Hepatocyte (in vitro differentiated cells): ENCODE results near the gene AHNAK.

ENCODE experiments used
- EZH2 ChIP-seq: fragments of 200-600 bp; sonication (generic); IDR thresholded peaks from 2 replicates; pipeline ENCODE4 v1.6.1; 2016; ENCODE audit warnings: antibody characterized with exemption, mild to moderate bottlenecking, borderline replicate concordance
- EZH2phosphoT487 ChIP-seq: fragments of 200-600 bp; sonication (generic); IDR thresholded peaks from one replicate; pipeline ENCODE4 v1.6.1; 2018; ENCODE audit warnings: antibody characterized with exemption, mild to moderate bottlenecking, low read depth, moderate library complexity; ENCODE audit not compliant: unreplicated experiment, severe bottlenecking
- TF ChIP-seq, protein P1 (sequence below): fragments of 200-600 bp; sonication (generic); IDR thresholded peaks from 2 replicates; pipeline ENCODE4 v1.5.1; 2016; ENCODE audit warnings: antibody characterized with exemption, mild to moderate bottlenecking; ENCODE audit not compliant: poor library complexity

DNA sequence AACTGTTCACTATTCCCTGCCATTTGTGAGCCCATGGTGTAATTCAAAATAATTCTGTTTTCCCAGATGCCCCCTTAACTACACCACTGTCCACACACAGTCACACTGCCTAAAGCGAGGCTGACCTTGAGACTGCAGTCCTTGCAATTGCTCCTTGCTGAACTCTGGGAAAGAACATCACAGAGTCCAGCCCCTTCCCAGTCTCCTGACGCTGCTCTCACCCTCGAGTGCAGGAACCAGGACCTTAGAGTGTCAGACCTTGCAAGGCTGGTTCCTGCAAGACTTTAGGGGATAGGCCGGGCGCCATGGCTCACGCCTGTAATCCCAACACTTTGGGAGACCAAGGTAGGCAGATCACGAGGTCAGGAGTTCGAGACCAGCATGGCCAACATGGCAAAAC is 33.6 kb downstream of the AHNAK start:
- TF ChIP-seq EZH2 (no peak), EZH2phosphoT487 (no peak)
- TF ChIP-seq, protein P1, sequence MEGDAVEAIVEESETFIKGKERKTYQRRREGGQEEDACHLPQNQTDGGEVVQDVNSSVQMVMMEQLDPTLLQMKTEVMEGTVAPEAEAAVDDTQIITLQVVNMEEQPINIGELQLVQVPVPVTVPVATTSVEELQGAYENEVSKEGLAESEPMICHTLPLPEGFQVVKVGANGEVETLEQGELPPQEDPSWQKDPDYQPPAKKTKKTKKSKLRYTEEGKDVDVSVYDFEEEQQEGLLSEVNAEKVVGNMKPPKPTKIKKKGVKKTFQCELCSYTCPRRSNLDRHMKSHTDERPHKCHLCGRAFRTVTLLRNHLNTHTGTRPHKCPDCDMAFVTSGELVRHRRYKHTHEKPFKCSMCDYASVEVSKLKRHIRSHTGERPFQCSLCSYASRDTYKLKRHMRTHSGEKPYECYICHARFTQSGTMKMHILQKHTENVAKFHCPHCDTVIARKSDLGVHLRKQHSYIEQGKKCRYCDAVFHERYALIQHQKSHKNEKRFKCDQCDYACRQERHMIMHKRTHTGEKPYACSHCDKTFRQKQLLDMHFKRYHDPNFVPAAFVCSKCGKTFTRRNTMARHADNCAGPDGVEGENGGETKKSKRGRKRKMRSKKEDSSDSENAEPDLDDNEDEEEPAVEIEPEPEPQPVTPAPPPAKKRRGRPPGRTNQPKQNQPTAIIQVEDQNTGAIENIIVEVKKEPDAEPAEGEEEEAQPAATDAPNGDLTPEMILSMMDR = no peak
